HG02970 (cell line): ENCODE measurements around the gene DAP.
"Not testable (repeated sequence)": the region's sequence is repeated elsewhere in the genome, so short reads cannot be mapped to it uniquely, and the experiment has no call there.

Experiments
- ATAC-seq: cut with Tn5 transposase; IDR thresholded peaks from one replicate; pipeline ENCODE4 v1.9.1; 2021; ENCODE audit warnings: mild to moderate bottlenecking, moderate library complexity, moderate number of reproducible peaks; ENCODE audit not compliant: unreplicated experiment, low FRiP score

The DAP gene

GRCh38 chr5:10660720-10661387, 100.2 kb downstream of the DAP start:
- no peak for ATAC-seq

DNA sequence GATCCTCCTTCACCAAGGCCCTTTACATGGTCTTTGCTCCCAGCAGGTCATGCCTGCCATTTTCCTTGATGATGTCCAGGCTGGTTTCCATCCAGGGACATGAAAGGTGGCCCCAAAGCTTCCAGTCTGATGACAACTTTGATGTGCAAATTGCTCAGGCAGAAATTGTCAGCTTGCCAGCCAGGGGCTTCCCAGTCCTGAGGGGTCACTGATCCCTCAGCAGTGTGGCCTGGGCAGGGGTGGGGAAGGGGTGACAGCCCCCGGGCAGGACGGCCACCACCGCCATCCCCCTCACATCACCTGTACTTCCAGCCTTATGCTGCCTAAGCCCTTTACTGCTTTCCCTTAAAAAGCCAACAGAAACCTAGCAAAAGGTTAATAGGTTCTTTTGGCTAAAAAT, 100.9 kb downstream of the DAP start:
- ATAC-seq = no peak

GRCh38 chr5:10658265-10658664, 102.8 kb downstream of the DAP start:
- no peak for ATAC-seq

- ATAC-seq = no peak
Measured at GRCh38 chr5:10655972-10656830, 104.8 kb downstream of the DAP start.

DNA sequence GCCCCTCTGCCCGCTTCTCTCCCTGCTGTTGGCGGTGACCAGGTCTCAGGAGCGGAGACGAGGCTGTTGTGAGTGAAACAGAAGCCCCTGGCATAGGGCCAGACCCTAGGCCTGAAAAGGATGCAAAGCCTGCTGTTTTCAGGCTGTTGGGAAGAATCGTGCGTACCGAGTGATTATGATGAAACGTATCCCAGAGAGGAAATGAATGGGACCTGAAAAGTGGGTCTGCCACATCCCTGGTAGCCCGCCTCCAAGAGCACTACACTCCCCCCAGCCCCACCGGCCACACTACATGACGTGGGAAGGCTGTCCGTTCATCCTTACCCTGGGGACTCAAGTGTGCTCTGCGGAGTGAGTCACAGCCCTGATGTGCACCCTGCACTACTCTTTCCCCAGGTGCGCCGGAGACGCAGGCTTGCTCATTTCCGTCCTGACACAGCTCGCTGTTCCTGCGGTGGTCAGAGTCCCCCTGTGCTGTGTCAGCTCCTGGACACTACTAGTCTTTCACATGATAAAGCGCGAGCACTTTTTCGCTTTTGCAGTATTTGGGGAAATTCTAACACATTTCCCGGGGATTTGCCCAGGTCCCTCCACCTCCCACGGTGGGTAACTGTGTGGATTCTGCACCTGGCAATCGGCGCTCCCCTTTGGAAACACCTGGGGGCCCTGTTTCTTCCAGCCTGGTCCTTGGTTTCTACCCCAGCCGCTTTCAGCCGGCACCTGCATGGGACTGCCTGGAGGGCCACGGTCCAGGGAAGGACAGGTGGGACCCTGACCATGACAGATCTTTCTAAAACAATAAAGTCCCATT, 105.7 kb downstream of the DAP start:
- ATAC-seq = no peak

DNA sequence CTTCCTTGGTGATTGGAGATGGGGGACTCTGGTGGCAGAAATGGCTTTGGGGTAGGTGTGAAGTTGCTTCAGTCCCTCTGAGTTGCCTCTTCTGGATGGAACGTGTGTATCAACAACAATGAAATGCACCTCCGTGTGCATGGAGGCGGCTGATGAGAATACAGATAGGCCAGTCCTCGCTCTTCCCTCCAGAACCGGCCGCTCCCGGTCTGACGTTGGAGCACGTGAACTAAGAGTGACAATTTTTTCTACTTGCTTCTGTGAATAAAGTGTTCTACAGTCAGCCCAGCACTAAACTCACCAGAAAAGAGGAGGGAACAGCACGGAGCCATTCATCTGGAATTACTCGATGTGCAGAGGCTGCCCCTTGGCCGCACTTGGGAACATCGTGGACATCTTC, 106.5 kb downstream of the DAP start:
- no peak for ATAC-seq

DNA sequence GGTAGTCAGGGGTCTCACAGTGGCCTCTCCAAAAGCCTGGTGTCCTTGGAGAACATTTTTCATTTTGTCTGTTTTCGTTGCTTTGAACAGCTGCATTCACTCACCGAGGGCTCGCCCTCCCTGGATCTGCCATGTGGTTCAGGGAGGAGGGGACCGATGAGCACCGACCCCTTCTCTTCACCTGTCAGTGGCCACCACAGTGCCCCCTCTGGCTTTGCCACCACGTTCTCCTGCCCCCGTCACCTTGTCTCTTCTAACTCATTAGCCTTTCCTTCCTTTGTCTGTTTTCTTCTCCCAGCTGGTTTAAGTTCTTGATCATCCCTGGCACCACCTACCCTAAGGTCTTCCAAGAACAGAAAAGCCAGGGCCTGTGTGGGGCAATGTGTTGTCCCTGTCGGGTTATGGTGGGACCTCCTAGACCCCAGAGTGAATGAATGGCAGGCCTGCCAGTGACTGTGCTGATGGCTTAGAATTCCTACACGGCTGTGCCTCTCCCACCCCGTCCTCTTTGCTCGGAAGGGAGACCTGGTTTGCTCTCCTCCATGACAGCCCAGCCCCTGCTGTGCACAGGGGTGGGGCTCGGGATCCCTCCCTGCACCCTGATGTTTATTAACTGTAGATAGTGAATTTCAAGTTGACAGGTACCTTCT, 107.2 kb downstream of the DAP start:
- no peak for ATAC-seq

- ATAC-seq = no peak
Measured at GRCh38 chr5:10653043-10653442, 108.0 kb downstream of the DAP start.

DNA sequence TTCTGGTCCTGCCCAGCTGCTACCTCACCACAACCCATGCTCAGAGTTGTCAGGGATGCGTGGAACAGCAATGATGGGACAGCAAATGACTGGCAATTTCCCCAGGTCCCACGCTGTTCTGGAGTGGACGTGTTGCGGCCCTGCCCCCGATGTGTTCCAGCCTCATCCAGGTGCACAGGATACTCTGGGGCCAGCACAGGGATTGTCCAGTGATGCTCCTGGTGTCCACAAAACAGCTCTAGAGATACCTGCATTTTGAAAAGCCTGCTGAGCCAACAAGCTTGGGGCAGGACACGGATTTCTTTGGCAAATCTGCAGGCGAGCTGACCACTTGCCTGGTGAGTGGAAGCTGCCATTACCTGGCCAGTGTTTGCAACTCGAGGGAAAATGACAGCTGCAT, 108.4 kb downstream of the DAP start:
- ATAC-seq = no peak

DNA sequence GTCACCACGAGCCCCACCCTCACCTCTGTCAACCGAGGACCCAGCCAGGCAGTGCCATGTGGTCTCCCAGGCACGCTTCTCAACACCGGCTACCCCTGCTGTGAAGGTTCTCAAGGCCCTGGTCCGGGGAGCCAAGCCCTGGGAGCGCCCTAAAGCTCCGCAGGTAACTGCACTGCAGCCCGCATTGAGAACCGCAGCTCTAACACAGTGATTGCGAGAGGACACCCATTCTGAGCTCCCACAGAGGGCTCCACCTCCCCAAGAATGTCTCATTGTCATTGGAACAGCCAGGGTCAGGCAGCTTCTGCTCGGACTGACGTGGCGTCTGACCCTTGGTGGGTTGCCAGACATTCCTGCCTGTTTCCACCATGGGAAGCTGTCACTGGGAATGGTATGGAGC, 108.9 kb downstream of the DAP start:
- ATAC-seq = no peak

GRCh38 chr5:10649666-10650380, 111.2 kb downstream of the DAP start:
- ATAC-seq = no peak

DNA sequence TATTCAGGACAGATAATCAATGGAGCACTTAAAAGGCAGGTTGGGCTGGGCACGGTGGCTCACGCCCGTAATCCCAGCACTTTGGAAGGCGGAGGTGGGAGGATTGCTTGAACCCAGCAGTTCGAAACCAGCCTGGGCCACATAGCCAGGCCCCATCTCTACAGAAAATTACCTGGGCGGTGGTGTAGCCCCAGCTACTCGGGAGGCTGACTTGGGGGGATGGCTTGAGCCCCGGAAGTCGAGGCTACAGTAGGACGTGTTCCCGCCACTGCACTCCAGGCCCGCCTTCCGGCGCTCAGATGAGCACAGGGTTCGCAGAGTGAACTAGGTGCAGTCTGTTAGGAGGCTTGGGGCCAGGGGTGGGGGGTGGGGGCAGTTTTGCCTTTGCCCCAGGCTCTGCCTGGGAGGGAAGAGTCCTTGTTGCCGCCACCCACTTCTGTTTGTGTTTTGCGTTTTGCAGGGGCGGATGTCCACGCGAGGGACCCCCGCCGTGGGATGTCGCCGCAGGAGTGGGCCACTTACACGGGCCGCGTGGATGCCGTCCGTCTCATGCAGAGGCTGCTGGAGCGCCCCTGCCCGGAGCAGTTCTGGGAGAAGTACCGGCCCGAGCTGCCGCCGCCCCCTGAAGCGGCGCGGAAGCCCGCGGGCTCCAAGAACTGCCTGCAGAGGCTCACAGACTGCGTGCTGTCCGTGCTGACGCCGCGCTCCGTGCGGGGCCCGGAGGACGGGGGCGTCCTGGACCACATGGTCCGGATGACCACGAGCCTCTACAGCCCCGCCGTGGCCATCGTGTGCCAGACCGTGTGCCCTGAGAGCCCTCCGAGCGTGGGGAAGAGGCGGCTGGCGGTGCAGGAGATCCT, 112.0 kb downstream of the DAP start:
- no peak for ATAC-seq

- ATAC-seq = no peak
Measured at GRCh38 chr5:10647640-10648039, 113.4 kb downstream of the DAP start.

- ATAC-seq = no peak
Measured at GRCh38 chr5:10645671-10646070, 115.4 kb downstream of the DAP start.

- ATAC-seq = no peak
Measured at GRCh38 chr5:10645146-10645545, 115.9 kb downstream of the DAP start.

DNA sequence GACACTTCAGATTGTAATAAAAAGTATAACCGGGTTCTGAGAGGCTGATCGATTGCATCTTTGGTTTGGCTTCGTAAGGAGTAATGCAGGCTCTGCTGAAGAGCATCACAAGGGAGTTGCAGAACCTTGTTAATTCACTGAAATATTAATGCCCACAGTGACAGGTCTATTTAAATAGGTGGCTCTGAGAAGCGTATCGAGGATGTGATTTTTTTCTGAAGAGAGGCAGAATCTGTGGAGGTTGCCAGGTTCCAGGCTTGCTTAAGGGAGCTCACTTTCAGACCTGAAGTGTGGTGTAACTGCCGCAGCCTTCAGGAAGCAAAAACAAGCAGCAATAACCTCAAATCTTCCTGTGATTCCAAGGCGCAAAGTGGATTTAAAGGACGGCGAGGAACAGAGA, 116.8 kb downstream of the DAP start:
- ATAC-seq = no peak

GRCh38 chr5:10642367-10642766, 118.7 kb downstream of the DAP start:
- ATAC-seq = no peak

GRCh38 chr5:10639846-10640368, 121.1 kb downstream of the DAP start:
- ATAC-seq = no peak

DNA sequence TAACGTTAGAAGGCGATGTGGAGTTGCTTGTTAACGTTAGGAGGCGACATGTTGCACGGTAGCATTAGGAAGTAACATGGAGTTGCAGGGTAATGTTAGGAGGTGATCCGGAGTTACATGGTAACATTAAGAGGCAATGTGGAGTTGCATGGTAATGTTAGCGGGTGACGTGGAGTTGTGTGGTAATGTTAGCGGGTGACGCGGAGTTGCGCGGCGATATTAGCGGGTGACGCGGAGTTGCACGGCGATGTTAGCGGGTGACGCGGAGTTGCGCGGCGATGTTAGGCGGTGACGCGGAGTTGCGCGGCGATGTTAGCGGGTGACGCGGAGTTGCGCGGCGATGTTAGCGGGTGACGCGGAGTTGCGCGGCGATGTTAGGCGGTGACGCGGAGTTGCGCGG, 122.3 kb downstream of the DAP start:
- not testable (repeated sequence) for ATAC-seq
